ENCODE results near the gene IMP3.

The IMP3 gene

DNA sequence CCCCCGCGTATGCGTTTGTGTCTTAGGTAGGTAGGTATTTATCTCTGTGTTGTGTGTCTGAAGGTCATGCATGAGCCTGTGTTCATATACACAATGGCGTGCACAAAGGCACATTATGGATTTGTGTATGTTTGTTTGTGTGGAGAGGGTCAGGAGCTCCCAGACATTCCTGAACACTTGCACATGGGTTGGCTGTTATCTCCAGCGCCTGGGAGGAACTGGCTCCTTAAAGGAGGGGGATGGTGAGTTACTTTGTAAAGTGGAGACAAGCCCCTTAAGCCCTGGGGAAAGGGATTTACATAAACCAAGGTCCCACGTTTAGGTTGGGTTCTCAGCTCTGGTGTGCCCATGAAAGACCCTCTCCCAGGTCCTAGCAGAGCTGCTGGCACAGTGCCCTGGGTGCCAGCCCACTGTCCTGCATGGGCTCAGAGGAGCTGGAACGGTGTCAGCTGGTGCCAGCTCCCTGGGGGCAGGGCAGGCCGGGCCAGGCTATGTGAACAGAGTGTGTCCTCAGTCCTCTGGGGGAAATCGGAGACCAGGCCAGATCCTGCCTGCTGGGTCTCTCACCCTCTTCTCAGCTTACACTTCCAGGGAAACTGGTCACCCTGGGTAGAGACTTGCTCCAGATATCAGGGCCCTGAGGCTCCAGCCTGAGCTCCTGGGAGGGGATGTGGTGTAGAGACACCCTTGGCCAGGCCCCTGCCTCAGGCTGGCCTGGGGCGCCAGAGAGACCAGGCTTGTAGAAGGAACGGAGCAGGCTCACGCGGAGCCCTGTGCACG is 32.8 kb upstream of the IMP3 start:
- DNase-seq (ENCODE audit: low read depth): no peak

DNA sequence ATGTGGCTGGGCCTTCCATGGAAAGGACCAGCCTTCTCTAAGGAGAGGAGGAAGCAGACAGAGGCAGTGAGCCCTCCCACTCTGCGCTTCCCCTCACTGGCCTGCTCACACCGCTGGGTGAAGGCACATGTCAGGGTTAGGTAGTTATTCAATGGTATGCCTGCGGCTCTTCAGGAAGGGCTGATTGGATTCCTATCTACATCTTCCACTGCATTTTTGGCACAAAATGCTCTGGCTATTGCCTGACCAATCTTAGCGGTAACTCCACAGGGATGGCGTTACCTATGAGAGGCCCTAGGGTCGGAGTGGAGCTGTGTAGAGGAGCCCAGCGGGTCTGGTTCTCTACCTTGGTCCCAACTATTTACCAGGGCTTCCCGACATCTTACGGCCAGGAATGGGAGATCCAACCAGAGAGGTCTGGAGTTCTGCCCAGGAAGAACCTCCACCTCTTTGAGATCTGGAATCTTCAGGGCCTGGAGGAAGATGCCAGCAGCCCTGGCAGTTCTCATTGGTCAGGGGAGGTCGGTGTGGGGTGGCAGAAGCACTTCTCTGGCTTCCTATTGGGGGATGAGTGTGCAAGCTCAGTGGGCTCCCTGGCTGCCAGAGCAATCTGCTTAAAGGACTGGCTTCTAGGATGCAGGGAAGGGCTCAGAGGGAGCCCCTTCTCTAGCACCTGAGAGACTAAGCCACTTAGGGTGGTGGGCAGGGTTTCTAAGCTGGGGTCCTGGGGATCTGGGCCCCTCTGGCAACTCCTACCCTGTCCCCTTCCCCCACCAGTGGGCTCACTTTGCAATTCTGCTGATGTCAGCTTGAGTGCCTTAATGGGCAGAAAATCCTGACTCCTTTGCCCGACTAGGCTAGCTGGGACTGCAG is 31.9 kb upstream of the IMP3 start:
- DNase-seq (ENCODE audit: low read depth): no peak

DNA sequence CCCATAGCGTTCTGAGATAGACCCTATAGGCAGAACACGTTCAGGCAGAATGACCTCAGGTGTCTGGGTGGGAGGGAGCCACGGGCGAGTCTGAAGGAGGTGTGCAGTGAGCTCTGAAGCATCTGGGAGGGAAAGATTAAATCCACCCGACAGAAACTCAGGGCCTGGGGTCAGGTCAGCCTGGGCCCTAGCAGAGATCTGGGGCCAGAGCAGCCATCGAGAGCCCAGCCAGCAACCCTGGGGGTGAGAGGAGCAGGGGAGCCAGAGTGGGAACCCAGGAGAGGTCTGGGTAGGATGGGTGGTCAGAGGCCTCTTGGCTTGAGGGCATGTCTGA is 29.8 kb upstream of the IMP3 start:
- no peak for DNase-seq (ENCODE audit: low read depth)

DNA sequence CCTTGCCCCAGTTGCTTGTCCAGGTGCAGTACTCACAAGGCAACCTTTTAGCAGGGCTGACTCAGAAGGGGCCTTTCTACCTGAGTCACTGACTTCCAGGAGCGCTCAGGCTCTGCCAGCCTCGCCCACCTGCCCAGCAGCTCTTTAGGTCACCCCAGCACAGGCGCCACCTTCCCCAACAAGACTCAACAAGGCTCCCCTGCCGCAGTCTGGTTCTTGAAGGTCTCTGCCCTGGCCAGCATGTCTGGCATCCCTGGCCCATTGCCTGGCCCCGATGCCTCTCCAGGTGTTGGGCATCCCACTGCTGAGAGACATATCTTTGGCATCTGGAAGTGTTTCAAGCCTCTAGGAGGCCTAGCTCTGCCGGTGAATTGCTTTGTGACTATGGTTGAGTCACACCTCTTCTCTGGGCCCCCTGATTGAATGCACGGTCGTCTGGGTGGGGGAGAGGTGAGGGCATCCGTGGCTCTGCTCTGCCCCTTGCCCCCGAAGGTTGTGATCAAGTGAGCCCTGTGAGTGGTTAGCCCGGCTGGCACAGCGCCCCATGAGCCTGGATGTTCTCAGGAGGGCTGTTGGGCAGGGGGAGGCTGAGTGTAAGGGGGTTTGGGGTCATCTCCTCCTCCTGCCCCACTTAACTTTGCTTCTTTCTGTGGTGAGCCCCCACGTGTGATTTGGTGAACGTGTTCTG is 29.3 kb upstream of the IMP3 start:
- no peak for DNase-seq (ENCODE audit: low read depth)

DNA sequence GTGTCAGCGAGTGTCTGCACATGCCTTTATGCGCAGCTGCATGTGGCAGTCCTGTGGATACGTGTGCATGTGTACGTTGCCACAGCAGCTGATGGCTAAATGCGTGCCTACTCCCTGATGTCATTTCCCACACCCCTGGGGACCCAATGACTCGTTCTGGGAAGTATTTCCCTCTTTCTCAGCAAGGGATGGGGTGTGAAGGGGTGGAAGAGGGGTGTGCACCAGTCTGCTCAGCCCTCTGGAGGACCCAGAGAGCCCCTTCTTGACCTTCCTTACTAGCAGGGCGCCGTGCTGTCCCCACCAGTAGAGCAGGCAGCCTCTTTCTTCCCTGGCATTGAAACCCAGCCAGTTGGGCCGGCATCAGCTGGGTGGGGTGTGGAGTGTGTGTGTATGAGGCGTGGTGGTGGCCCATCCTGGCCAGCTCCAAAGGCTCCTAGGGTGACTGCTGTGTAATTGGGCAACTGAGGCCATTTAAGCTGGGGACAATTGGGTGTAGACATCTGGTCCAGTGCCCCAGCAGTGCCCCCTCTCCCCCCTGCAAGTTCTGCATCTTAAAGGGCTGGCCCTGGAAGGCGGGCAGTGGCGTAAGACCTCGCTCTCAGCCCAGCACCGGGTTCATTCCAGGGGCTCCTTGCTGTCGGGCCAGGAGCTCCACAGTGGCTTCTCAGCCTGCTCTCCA is 26.9 kb upstream of the IMP3 start:
- peak; percentile 99 for DNase-seq (ENCODE audit: low read depth)

DNA sequence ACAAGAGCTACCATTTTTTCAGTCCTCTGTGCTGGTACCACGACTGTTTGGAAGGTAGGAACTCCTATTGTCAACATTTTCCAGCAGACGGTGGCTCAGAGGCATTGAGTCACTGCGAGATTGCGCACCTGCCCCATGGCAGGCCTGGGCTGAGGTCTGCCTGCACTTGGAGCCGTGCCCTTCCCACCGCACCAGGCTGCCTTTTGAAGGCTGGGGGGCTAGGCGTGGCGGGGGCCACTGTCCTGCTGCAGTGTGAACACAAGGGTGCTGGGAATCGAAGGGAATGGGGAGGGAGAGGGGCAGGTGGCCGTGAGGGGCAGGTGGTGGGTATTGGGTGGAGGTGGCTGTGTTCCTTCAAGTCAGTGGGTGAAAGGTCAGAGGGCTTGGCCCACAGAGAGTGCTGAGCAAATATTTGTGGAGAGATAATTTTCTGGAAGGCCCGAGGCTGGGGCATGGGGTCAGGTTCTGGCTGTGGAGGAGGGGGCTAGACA is 24.0 kb upstream of the IMP3 start:
- DNase-seq (ENCODE audit: low read depth): no peak

DNA sequence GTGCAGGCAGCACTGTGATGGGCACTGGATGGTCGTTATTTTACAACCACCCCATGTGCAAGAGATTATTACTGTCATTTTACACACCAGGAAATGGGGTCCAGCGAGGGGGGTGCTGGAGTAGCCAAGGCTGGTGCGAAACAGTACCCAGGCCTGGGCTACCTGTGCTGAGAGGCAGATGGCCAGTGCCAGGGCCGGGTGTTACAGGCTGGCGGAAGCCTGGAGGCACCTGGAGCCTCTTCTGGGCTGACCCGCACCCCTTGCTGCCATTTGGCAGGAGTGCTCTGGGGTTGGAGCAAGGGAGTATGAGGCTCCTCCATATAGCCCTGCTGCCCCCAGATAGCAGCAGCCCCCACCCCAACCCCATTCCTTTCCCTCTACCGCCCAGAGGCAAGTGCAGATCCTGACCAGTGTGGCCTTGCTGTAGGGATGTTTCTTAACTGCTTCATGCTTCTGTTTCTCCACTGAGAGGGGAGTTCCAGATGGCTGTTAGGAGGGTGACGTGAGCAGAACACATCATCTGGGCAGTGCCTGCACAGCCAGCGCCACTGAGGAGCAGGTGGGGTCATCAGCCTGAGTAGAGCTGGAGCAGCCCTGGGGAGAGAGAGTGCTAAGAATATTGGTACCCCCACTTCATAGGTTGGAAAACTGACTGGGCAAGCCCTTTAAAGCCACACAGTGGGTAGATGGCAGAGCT is 22.9 kb upstream of the IMP3 start:
- DNase-seq (ENCODE audit: low read depth): no peak

DNA sequence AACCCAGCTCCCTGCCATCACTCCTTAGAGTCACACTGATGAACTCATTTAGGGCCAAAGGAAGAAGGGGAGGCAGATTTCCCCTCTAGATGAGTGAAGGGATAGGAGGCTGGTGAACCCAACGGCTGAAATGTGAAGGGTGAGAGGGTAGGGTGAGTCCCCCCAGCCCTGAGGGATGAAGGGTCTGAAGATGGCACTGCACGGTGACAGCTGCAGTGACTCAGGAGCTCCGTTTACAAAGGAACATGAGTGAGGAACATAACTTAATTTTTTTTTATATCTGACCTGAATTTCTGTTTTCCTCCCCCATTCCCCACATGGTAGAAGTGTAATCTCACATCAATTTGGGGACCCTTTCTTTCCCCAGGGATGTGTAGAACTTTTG is 21.7 kb upstream of the IMP3 start:
- no peak for DNase-seq (ENCODE audit: low read depth)

DNA sequence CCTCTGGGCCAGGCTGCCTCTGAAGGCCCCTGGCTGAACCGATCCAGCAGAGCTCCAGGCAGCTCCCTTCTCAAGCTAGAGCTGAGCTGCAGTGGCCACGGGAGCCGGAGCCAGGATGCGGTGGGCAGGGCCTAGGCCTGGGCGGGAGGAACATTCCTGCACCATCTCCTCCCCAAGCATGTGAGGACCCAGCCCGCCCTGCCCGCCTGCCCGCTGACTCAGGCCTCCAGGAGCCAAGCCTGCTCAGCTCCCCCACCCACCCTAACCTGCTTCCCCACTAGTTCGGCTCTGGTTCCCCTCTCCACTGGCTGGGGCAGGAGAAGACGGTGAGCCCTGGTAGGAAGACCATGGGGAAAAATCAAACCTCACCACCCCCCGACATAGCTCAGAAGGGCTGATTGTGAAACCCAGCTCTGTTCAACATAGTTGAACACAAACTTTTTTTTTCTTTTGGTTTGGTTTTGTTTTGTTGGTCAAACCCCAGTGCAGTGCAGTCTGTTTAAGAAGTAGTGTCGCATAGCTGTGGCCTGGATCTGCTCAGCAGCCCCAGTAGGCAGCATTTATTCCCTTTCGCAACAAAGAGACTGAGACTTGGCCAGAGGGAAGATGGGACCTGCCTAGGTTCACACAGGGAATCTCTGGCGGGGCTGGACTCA is 21.2 kb upstream of the IMP3 start:
- peak; percentile 84 for DNase-seq (ENCODE audit: low read depth)

DNA sequence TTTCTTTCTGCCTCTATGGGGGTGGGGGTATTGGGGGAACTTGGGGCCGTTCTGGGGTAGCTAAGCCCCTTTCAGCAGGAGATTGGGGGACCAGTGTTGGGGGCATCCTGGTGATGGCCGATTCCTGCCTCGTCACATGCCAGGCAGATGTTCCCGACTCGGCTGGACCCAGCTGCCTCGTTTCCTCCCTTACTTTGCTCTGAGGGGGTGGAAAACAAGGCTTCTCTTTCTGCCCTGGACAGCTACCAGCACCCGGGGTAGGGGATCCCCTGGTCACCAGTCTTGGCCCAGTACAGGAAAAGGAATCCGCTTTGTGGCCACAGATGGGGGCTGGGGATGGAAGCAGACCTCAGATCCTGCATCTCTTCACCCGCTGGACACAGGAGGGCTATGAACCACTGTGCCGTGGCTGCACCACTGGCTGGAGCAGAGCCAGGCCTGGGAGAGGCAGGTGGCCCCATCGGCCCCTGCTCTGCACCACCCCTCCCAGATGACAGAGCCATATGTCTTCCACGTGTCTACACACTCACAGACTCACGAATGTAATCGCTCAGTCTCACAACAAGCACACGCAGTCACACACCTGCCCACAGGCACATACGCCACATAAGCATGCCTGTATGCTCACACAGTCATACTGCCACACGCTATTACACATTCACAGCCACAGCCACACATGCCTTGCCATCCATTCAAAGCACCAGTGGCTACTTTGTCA is 20.1 kb upstream of the IMP3 start:
- DNase-seq (ENCODE audit: low read depth): no peak

DNA sequence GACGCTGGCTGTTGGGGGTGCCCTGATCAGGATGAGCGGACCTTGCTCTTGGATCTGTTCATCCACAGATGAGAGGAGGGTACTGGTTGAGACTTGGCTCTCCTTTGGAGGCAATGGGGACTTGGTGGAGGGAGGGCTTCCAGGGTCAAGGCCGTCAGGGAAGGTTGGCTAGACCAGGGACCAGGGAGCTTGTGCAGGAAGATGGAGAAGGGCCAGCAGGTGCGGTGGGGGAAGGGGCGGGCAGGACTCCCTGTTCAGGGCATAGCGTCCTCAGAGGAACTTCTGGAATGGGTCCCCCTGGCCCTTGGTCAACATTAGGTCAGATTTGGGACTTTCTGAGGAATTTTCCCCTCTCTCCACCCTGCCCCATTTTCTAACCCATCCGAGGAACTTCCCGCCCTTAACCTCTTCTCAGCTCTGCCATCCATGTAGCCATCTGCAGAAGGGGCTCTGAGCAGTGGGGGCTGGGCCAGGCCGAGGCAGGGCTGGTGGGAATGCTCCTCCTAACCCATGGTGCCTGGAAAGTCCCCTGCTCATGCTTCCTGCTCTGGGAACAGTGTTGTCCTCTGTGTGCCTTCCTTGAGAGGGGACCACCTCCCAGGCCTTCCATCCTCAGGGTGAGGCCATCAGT is 19.2 kb upstream of the IMP3 start:
- no peak for DNase-seq (ENCODE audit: low read depth)

DNA sequence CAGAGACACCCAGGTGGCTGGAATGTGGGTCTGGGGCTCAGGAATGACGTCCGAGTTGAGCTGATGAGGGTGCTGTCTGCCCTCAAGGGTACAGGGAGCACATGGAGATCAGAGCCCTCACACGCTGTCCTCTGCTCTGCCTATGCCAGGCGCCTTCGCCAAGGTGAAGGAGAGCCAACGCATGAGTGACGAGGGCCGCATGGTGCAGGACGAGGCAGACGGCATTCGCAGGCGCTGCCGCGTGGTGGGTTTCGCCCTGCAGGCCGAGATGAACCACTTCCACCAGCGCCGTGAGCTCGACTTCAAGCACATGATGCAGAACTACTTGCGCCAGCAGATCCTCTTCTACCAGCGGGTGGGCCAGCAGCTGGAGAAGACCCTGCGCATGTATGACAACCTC is 16.8 kb upstream of the IMP3 start:
- no peak for DNase-seq (ENCODE audit: low read depth)

DNA sequence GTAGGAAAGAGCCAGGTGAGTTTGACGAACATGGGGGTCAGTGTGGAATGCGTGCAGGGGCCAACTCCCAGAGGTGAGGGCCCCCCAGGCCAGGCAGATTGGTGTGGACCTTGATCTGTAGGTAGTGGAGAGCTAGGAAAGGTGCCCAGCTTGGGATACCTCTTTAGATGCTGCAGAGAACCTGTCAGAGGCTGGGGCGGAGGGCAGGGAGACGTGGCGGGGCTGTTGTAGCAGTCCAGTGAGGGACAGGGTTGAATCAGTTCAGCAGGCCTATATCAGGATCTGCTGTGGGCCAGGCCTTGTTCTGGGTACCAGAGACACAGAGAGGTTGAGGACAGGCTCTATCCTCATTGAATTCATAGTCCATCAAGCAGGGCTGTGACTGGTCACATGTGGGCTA is 16.3 kb upstream of the IMP3 start:
- no peak for DNase-seq (ENCODE audit: low read depth)

DNA sequence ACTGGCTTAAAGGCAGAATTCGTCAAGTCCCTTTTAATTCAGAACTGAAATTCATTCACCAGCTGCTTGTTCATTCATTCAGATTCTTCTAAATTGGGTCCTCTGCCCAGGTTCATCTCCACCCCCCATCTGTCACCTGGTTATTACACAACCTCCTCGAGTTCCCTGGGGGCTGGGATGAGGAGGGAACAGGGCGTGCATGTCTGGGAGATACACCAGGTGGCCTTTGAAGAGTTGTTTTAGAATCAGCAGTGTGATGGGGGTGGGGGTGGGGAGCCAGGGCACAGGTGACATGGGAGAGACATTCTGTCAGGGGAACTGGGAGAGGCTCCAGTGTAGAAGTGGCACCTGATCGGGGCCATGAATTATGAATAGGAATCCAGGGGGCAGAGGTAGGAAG is 15.9 kb upstream of the IMP3 start:
- no peak for DNase-seq (ENCODE audit: low read depth)

DNA sequence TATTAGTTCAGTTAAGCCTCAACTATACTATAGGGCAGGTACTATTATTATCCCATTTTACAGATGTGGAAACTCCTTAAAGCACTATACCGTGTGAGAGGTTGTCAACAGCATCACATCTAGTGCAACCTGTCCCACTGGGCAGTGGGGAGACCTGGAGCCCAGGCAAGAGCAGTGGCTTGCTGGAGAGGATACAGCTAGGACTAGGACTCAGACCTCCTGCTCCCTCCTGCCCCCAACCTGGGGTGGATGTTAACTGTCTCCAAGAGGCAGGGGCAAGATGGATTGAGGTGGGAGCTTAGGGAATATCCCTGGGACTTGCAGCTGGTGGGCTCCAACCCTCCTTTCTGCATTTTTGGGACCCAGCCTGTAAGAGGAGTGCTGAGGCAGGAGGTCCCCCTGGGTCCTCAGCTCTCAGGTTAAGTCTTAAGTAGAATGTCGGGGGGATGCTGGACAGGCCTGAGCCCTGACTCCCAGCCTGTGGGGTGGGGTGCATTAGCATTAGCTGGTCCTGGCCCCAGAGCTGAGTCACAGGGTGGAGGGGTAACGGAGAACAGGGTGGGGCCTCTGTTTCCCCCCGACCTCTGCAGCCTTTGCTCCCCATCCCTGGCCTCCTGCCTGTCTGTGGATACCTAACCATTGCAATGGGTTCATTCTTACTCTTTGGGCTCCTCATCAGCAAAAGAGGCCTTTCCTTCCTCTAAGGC is 14.3 kb upstream of the IMP3 start:
- no peak for DNase-seq (ENCODE audit: low read depth)

DNA sequence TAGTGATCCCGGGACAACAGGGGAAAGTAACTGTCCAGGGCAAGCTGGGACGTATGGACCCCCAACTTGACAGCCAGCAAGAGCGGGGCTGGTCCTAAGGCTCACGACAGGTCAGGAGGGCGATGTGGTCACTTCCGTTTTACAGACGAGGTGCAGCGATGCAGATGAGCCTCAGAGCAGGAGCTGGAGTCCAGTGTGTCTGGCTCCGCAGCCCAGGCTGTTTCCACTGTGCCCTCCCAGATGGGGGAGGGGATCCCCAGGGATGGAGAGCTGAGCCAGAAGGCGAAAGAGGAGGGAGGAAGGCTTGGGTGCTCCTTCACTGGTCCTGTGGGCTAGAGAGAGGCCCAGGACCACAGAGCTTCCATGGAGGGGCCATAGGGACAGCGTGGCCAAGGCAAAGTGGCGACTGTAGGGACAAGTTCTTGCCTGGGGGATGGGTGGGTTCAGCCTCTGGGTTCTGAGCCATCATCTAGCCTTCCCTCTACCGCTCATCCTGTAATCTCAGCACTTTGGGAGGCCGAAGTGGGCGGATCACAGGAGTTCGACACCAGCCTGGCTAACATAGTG is 13.4 kb upstream of the IMP3 start:
- DNase-seq (ENCODE audit: low read depth): no peak

DNA sequence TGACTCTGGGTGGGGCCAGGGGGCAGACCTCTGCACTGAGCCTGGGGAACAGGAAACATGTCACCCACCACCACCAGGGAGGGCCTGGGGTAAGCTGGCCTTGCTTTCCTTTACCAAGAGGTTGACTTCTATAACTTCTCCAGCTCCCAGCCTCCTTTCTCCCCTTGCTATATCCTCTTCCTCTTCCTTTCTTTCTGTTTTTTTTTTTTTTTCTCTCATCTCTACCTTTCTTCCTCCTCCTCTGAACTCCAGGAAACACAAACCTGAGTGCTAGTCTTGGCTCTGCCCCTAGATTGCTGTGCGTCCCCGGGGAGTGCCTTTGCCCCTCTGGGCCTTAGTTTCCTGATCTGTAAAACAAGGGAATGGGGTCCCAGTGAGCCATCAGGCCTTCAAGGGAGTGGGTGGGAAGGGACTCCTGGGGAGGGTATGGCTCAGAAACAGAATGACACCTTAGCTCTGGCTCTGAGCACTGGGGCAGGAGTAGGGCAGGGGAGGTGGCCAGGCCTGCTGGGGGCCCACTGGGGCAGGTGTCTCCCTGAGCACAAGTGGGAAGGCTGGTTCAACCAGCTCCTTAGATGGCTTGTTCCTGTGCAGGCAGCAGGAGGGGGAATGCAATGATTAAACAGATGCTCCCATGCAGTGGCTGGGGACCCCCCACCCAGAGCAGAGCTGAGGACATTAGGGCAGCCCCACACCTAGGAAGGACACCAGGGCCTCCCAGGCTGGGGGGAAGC is 12.0 kb upstream of the IMP3 start:
- DNase-seq (ENCODE audit: low read depth): no peak
